ENCODE results near the gene PLK3. TPM values are rescaled to one million over a fixed set of nuclear protein-coding genes. Genes with fewer than 3 reads are reported as not detected.
"Not testable (repeated sequence)": the region's sequence is repeated elsewhere in the genome, so short reads cannot be mapped to it uniquely, and the experiment has no call there.

The PLK3 gene
- total RNA-seq, 1 donor from 2014 or later = 43.1 TPM

GRCh38 chr1:44787506-44787905 lies 12.7 kb upstream of the PLK3 start:
- no peak for DNase-seq

- no peak for DNase-seq
Observed at GRCh38 chr1:44788120-44788860, 11.9 kb upstream of the PLK3 start, which contains the start of gene BEST4. Gene BEST4, minus strand, starts transcription at chr1:44788170. Its CDS starts 465 bp downstream, at chr1:44787705.

- no peak for DNase-seq
Observed at GRCh38 chr1:44790968-44791801, 9.0 kb upstream of the PLK3 start.

GRCh38 chr1:44792736-44793502 lies 7.3 kb upstream of the PLK3 start:
- DNase-seq = no peak

- not testable (repeated sequence) for DNase-seq
Observed at GRCh38 chr1:44797886-44798285, 2.3 kb upstream of the PLK3 start.

- no peak for DNase-seq
Observed at GRCh38 chr1:44798481-44799365, 1.5 kb upstream of the PLK3 start.

- DNase-seq = peak; percentile 34
Observed at GRCh38 chr1:44801491-44802305, 1.5 kb downstream of the PLK3 start.

- DNase-seq = no peak
Observed at GRCh38 chr1:44802306-44803061, 2.3 kb downstream of the PLK3 start.

GRCh38 chr1:44803062-44803311 lies 2.8 kb downstream of the PLK3 start:
- no peak for DNase-seq

GRCh38 chr1:44803312-44804095 lies 3.3 kb downstream of the PLK3 start:
- DNase-seq = no peak

- no peak for DNase-seq
Observed at GRCh38 chr1:44805311-44806024, 5.3 kb downstream of the PLK3 start.

GRCh38 chr1:44806025-44806703 lies 6.0 kb downstream of the PLK3 start:
- no peak for DNase-seq

GRCh38 chr1:44806704-44807363 lies 6.7 kb downstream of the PLK3 start, which contains the start of gene DYNLT4:
Gene DYNLT4, minus strand, starts transcription at chr1:44807351. Its CDS starts 683 bp downstream, at chr1:44806668.
- DNase-seq = no peak

GRCh38 chr1:44807364-44808062 lies 7.3 kb downstream of the PLK3 start:
- peak; percentile 100 for DNase-seq

- DNase-seq = peak; percentile 95
Observed at GRCh38 chr1:44808063-44808937, 8.1 kb downstream of the PLK3 start, which contains the start of gene BTBD19. Gene BTBD19, plus strand, starts transcription at chr1:44808523. Its CDS starts 298 bp downstream, at chr1:44808821.
